Smooth muscle cell (in vitro differentiated cells): ENCODE measurements around the gene DCC. TPM values are rescaled to one million over a fixed set of nuclear protein-coding genes. Genes with fewer than 3 reads are reported as not detected.

Experiments
- DNase-seq: peaks from one replicate; lab custom pipeline; 2025; ENCODE audit not compliant: unreplicated experiment; lab: John Stamatoyannopoulos, UW
- H2AFZ ChIP-seq: fragments of 200-600 bp; sonication (generic); 2 replicates; pipeline ENCODE4 v1.6.0; 2016; ENCODE audit warnings: antibody characterized with exemption, low read depth, mild to moderate bottlenecking
- H3F3A ChIP-seq: fragments of 200-600 bp; sonication (generic); 2 replicates; pipeline ENCODE4 v1.6.0; 2017; ENCODE audit warnings: antibody characterized with exemption, low read depth
- H3K27ac ChIP-seq: fragments of 200-600 bp; sonication (generic); 2 replicates; pipeline ENCODE4 v1.5.1; 2016; ENCODE audit warnings: low read depth, mild to moderate bottlenecking
- H3K27me3 ChIP-seq: fragments of 200-600 bp; sonication (generic); 2 replicates; pipeline ENCODE4 v1.6.1; 2016; ENCODE audit warnings: low read depth, mild to moderate bottlenecking
- H3K36me3 ChIP-seq: fragments of 200-600 bp; sonication (generic); 2 replicates; pipeline ENCODE4 v1.5.1; 2016; ENCODE audit warnings: low read depth
- H3K4me1 ChIP-seq: fragments of 200-600 bp; sonication (generic); 2 replicates; pipeline ENCODE4 v1.5.1; 2016; ENCODE audit warnings: low read depth
- H3K4me2 ChIP-seq: fragments of 200-600 bp; sonication (generic); 2 replicates; pipeline ENCODE4 v1.6.0; 2016; ENCODE audit warnings: mild to moderate bottlenecking
- H3K4me3 ChIP-seq: fragments of 200-600 bp; sonication (generic); 2 replicates; pipeline ENCODE4 v1.5.1; 2016; ENCODE audit warnings: mild to moderate bottlenecking
- H3K79me2 ChIP-seq: fragments of 200-600 bp; sonication (generic); 2 replicates; pipeline ENCODE4 v1.6.0; 2016; ENCODE audit warnings: low read depth, mild to moderate bottlenecking
- H3K9ac ChIP-seq: fragments of 200-600 bp; sonication (generic); 2 replicates; pipeline ENCODE4 v1.6.0; 2016; ENCODE audit warnings: low read depth
- H3K9me3 ChIP-seq: fragments of 200-600 bp; sonication (generic); replicated peaks from 2 replicates; pipeline ENCODE4 v1.5.1; 2016; ENCODE audit warnings: low read depth
- H4K20me1 ChIP-seq: fragments of 200-600 bp; sonication (generic); 2 replicates; pipeline ENCODE4 v1.6.0; 2016; ENCODE audit warnings: low read depth
- CTCF ChIP-seq: fragments of 200-600 bp; sonication (generic); IDR thresholded peaks from 2 replicates; pipeline ENCODE4 v1.5.1; 2017; ENCODE audit warnings: borderline replicate concordance, mild to moderate bottlenecking, antibody characterized with exemption; ENCODE audit not compliant: insufficient read depth, poor library complexity, severe bottlenecking
- WGBS: methylation state at CpG from one replicate; pipeline ENCODE4 v1.1.7; 2016; ENCODE audit warnings: low lambda C conversion rate; 5-methylcytosine and 5-hydroxymethylcytosine counted together
- polyA plus RNA-seq: library from polyadenylated mRNA; unstranded; fragments of >200 nt; fragmentation: Nextera tagmentation; extraction: Ambion mirVana; gene quantifications from 2 replicates; pipeline ENCODE4 v1.2.1, GENCODE V29; 2016
- total RNA-seq: library from RNA; depleted of rRNA; stranded (reverse); fragments of >200 nt; gene quantifications from 2 replicates; pipeline ENCODE4 v1.2.3, GENCODE V29; 2014

DCC gene
- total and polyA plus RNA-seq, 2 experiments from 2014 or later, result not detected

- Histone ChIP-seq H4K20me1 (no peaks in the 10 kb centered on the region), H3K9ac (no peak overlapping the region), H3K4me2 (no peak overlapping the region), H3K9me3 (no peaks in the 10 kb centered on the region), H3F3A (no peaks in the 10 kb centered on the region), H2AFZ (no peak overlapping the region), H3K79me2 (no peaks in the 10 kb centered on the region), H3K4me1 (no peaks in the 10 kb centered on the region), H3K36me3 (no peaks in the 10 kb centered on the region), H3K4me3 (no peak overlapping the region), H3K27me3 (no peaks in the 10 kb centered on the region), H3K27ac (no peak overlapping the region)
- no peak for DNase-seq
- WGBS, result 98% methylated on average over 2 of the region's 2 CpGs
- no peak for TF ChIP-seq CTCF
Observed at GRCh38 chr18:52408800-52409302, 68.9 kb downstream of the DCC start.

GRCh38 chr18:52409727-52410126 lies 69.7 kb downstream of the DCC start:
- TF ChIP-seq CTCF, result no peak
- DNase-seq, result no peak
- no peak overlapping the region for H3K4me3 ChIP-seq

GRCh38 chr18:52415131-52415530 lies 75.1 kb downstream of the DCC start:
- H3K79me2 ChIP-seq, result no peaks in the 10 kb centered on the region
- H3K4me3 ChIP-seq, result no peak overlapping the region
- no peak overlapping the region for H3K27ac ChIP-seq
- no peak overlapping the region for H3K9ac ChIP-seq
- no peaks in the 10 kb centered on the region for H3K27me3 ChIP-seq
- no peaks in the 10 kb centered on the region for H3K4me1 ChIP-seq
- no peaks in the 10 kb centered on the region for H3F3A ChIP-seq
- 98% methylated on average over 3 of the region's 3 CpGs for WGBS
- TF ChIP-seq CTCF, result no peak
- H3K9me3 ChIP-seq, result no peaks in the 10 kb centered on the region
- H3K36me3 ChIP-seq, result no peaks in the 10 kb centered on the region
- DNase-seq, result no peak
- no peaks in the 10 kb centered on the region for H4K20me1 ChIP-seq
- H3K4me2 ChIP-seq, result no peak overlapping the region
- no peak overlapping the region for H2AFZ ChIP-seq

More at GRCh38 chr18:52409727-52410126, 69.7 kb downstream of the DCC start:
- Histone ChIP-seq H3K27ac (no peak overlapping the region), H3K4me2 (no peak overlapping the region), H3K36me3 (no peaks in the 10 kb centered on the region), H3K9me3 (no peaks in the 10 kb centered on the region), H3K27me3 (no peaks in the 10 kb centered on the region), H4K20me1 (no peaks in the 10 kb centered on the region), H3K4me1 (no peaks in the 10 kb centered on the region), H3F3A (no peaks in the 10 kb centered on the region), H2AFZ (no peak overlapping the region), H3K79me2 (no peaks in the 10 kb centered on the region), H3K9ac (no peak overlapping the region)
- 26% methylated on average over 1 of the region's 1 CpG for WGBS

GRCh38 chr18:52422985-52423601 lies 83.1 kb downstream of the DCC start:
- Histone ChIP-seq H3K9ac (no peak overlapping the region), H3K36me3 (no peaks in the 10 kb centered on the region), H3K4me1 (no peaks in the 10 kb centered on the region), H3K27ac (no peak overlapping the region), H3K79me2 (no peaks in the 10 kb centered on the region), H3K27me3 (peaks cover 5% of the 10 kb centered on the region), H3K4me2 (no peak overlapping the region), H3K9me3 (no peaks in the 10 kb centered on the region), H3K4me3 (no peak overlapping the region), H4K20me1 (no peaks in the 10 kb centered on the region), H2AFZ (no peak overlapping the region), H3F3A (no peaks in the 10 kb centered on the region)
- no peak for DNase-seq
- WGBS, result 53% methylated on average over 3 of the region's 3 CpGs
- no peak for TF ChIP-seq CTCF
